NCI-H1092 treated with DMSO at 0.1 percent for 48 hours (cell line): ENCODE measurements around the gene PRRC2B.

Experiments
- DNase-seq: peaks from one replicate; lab custom pipeline; 2025; lab: John Stamatoyannopoulos, UW

The PRRC2B gene

GRCh38 chr9:131409458-131409992 is 15.6 kb downstream of the PRRC2B start:
- no peak for DNase-seq

- DNase-seq: no peak
Measured at GRCh38 chr9:131410044-131410491, 16.2 kb downstream of the PRRC2B start.

- DNase-seq: no peak
Measured at GRCh38 chr9:131411719-131412681, 18.1 kb downstream of the PRRC2B start.

GRCh38 chr9:131416509-131416908 is 22.6 kb downstream of the PRRC2B start:
- DNase-seq: no peak

- no peak for DNase-seq
Measured at GRCh38 chr9:131417264-131418142, 23.6 kb downstream of the PRRC2B start.

- DNase-seq: peak; percentile 45
Measured at GRCh38 chr9:131418143-131419025, 24.5 kb downstream of the PRRC2B start.

- DNase-seq: no peak
Measured at GRCh38 chr9:131419026-131419614, 25.2 kb downstream of the PRRC2B start.

- DNase-seq: no peak
Measured at GRCh38 chr9:131419716-131420115, 25.8 kb downstream of the PRRC2B start.

GRCh38 chr9:131420980-131421624 is 27.2 kb downstream of the PRRC2B start:
- DNase-seq: no peak

- no peak for DNase-seq
Measured at GRCh38 chr9:131421691-131422090, 27.8 kb downstream of the PRRC2B start.

GRCh38 chr9:131422241-131422792 is 28.4 kb downstream of the PRRC2B start:
- DNase-seq: no peak

- no peak for DNase-seq
Measured at GRCh38 chr9:131423171-131423581, 29.3 kb downstream of the PRRC2B start.

GRCh38 chr9:131426545-131426944 is 32.7 kb downstream of the PRRC2B start:
- DNase-seq: no peak

GRCh38 chr9:131429121-131430012 is 35.5 kb downstream of the PRRC2B start:
- no peak for DNase-seq

GRCh38 chr9:131432050-131432449 is 38.2 kb downstream of the PRRC2B start:
- no peak for DNase-seq

- DNase-seq: no peak
Measured at GRCh38 chr9:131432597-131433301, 38.9 kb downstream of the PRRC2B start.

GRCh38 chr9:131433302-131433854 is 39.5 kb downstream of the PRRC2B start:
- DNase-seq: no peak

- no peak for DNase-seq
Measured at GRCh38 chr9:131434673-131435072, 40.8 kb downstream of the PRRC2B start.
